Measurements from ENCODE around the gene UVRAG.

UVRAG gene

GRCh38 chr11:75853971-75854370 lies 39.0 kb downstream of the UVRAG start:
- no peak overlapping the region for H3K4me3 Mint-ChIP-seq
- DNase-seq (no peak), ATAC-seq (replicated peaks) (no peak)
- peaks cover 46 to 51% of the 10 kb centered on the region in 2 donors for H3K36me3 Mint-ChIP-seq
- no peak overlapping the region for H3K27ac Mint-ChIP-seq
- H3K9me3 Mint-ChIP-seq, result peaks cover 2 to 8% of the 10 kb centered on the region in 2 donors
- H3K4me1 Mint-ChIP-seq, result peaks cover 31 to 59% of the 10 kb centered on the region in 2 donors
- no peaks in the 10 kb centered on the region for H3K27me3 Mint-ChIP-seq

GRCh38 chr11:75855206-75855605 lies 40.2 kb downstream of the UVRAG start:
- no peak overlapping the region for H3K4me3 Mint-ChIP-seq
- H3K4me1 Mint-ChIP-seq, result peaks cover 28 to 46% of the 10 kb centered on the region in 2 donors
- ATAC-seq (replicated peaks) (no peak), DNase-seq (no peak)
- peaks cover 40 to 49% of the 10 kb centered on the region in 2 donors for H3K36me3 Mint-ChIP-seq
- no peaks in the 10 kb centered on the region for H3K27me3 Mint-ChIP-seq
- peaks cover 2 to 8% of the 10 kb centered on the region in 2 donors for H3K9me3 Mint-ChIP-seq
- no peak overlapping the region for H3K27ac Mint-ChIP-seq

GRCh38 chr11:75856912-75857311 lies 41.9 kb downstream of the UVRAG start:
- H3K4me3 Mint-ChIP-seq, result no peak overlapping the region
- no peaks in the 10 kb centered on the region for H3K27me3 Mint-ChIP-seq
- peaks cover 40 to 48% of the 10 kb centered on the region in 2 donors for H3K36me3 Mint-ChIP-seq
- DNase-seq, result no peak
- H3K9me3 Mint-ChIP-seq, result peaks cover 2 to 8% of the 10 kb centered on the region in 2 donors
- peaks cover 21 to 39% of the 10 kb centered on the region in 2 donors for H3K4me1 Mint-ChIP-seq
- no peak for ATAC-seq (replicated peaks)
- H3K27ac Mint-ChIP-seq, result peak overlapping the region; percentile 79

GRCh38 chr11:75858042-75858441 lies 43.0 kb downstream of the UVRAG start:
- peaks cover 26 to 48% of the 10 kb centered on the region in 2 donors for H3K4me1 Mint-ChIP-seq
- H3K27me3 Mint-ChIP-seq, result no peaks in the 10 kb centered on the region
- no peak overlapping the region for H3K27ac Mint-ChIP-seq
- H3K4me3 Mint-ChIP-seq, result no peak overlapping the region
- no peak for ATAC-seq (replicated peaks)
- DNase-seq, result no peak
- peaks cover 45 to 52% of the 10 kb centered on the region in 2 donors for H3K36me3 Mint-ChIP-seq
- H3K9me3 Mint-ChIP-seq, result peaks cover 2 to 8% of the 10 kb centered on the region in 2 donors

GRCh38 chr11:75858613-75859012 lies 43.6 kb downstream of the UVRAG start:
- H3K9me3 Mint-ChIP-seq, result peaks cover 2 to 8% of the 10 kb centered on the region in 2 donors
- H3K27ac Mint-ChIP-seq, result no peak overlapping the region
- H3K4me1 Mint-ChIP-seq, result peaks cover 26 to 48% of the 10 kb centered on the region in 2 donors
- no peak overlapping the region for H3K4me3 Mint-ChIP-seq
- DNase-seq, result no peak
- peaks cover 48 to 55% of the 10 kb centered on the region in 2 donors for H3K36me3 Mint-ChIP-seq
- ATAC-seq (replicated peaks), result no peak
- H3K27me3 Mint-ChIP-seq, result no peaks in the 10 kb centered on the region

GRCh38 chr11:75859614-75860013 lies 44.6 kb downstream of the UVRAG start:
- H3K27ac Mint-ChIP-seq, result no peak overlapping the region

GRCh38 chr11:75862437-75862836 lies 47.4 kb downstream of the UVRAG start:
- no peak for DNase-seq
- Mint-ChIP-seq H3K4me3 (no peak overlapping the region), H3K27ac (peak overlapping the region; percentile 68), H3K9me3 (peaks cover 1 to 2% of the 10 kb centered on the region in 2 donors), H3K27me3 (no peaks in the 10 kb centered on the region), H3K36me3 (peaks cover 31 to 43% of the 10 kb centered on the region in 2 donors), H3K4me1 (peaks cover 23 to 37% of the 10 kb centered on the region in 2 donors)
- no peak for ATAC-seq (replicated peaks)

More at GRCh38 chr11:75859614-75860013, 44.6 kb downstream of the UVRAG start:
- no peaks in the 10 kb centered on the region for H3K27me3 Mint-ChIP-seq
- peaks cover 50 to 63% of the 10 kb centered on the region in 2 donors for H3K36me3 Mint-ChIP-seq
- H3K4me3 Mint-ChIP-seq, result no peak overlapping the region
- DNase-seq (no peak), ATAC-seq (replicated peaks) (no peak)
- H3K4me1 Mint-ChIP-seq, result peaks cover 26 to 48% of the 10 kb centered on the region in 2 donors
- H3K9me3 Mint-ChIP-seq, result peaks cover 2 to 8% of the 10 kb centered on the region in 2 donors

- Mint-ChIP-seq H3K36me3 (peaks cover 38 to 56% of the 10 kb centered on the region in 2 donors), H3K4me3 (peak overlapping the region; percentile 22 to 51), H3K27me3 (no peaks in the 10 kb centered on the region), H3K27ac (no peak overlapping the region), H3K4me1 (peaks cover 35 to 64% of the 10 kb centered on the region in 2 donors), H3K9me3 (no peaks in the 10 kb centered on the region)
- ATAC-seq (replicated peaks), result peak; percentile 73 to 82
- no peak for DNase-seq
Measured at GRCh38 chr11:75867778-75868374, 52.9 kb downstream of the UVRAG start.

GRCh38 chr11:75868990-75869389 lies 54.0 kb downstream of the UVRAG start:
- peak overlapping the region in 1 of 2 donors; percentile 9 for H3K4me3 Mint-ChIP-seq
- H3K36me3 Mint-ChIP-seq, result peaks cover 33 to 49% of the 10 kb centered on the region in 2 donors
- DNase-seq (no peak), ATAC-seq (replicated peaks) (no peak)
- peak overlapping the region; percentile 26 for H3K27ac Mint-ChIP-seq
- H3K9me3 Mint-ChIP-seq, result no peaks in the 10 kb centered on the region
- H3K4me1 Mint-ChIP-seq, result peaks cover 43 to 75% of the 10 kb centered on the region in 2 donors
- H3K27me3 Mint-ChIP-seq, result no peaks in the 10 kb centered on the region

GRCh38 chr11:75869661-75870455 lies 54.8 kb downstream of the UVRAG start:
- H3K36me3 Mint-ChIP-seq, result peaks cover 31 to 44% of the 10 kb centered on the region in 2 donors
- no peaks in the 10 kb centered on the region for H3K9me3 Mint-ChIP-seq
- peaks cover 47 to 82% of the 10 kb centered on the region in 2 donors for H3K4me1 Mint-ChIP-seq
- H3K27me3 Mint-ChIP-seq, result no peaks in the 10 kb centered on the region
- H3K27ac Mint-ChIP-seq, result peak overlapping the region; percentile 26
- peak overlapping the region in 1 of 2 donors; percentile 17 for H3K4me3 Mint-ChIP-seq
- no peak for ATAC-seq (replicated peaks)
- no peak for DNase-seq

GRCh38 chr11:75872887-75873416 lies 57.9 kb downstream of the UVRAG start:
- no peaks in the 10 kb centered on the region for H3K9me3 Mint-ChIP-seq
- peak; percentile 50 for DNase-seq
- peaks cover 48 to 80% of the 10 kb centered on the region in 2 donors for H3K4me1 Mint-ChIP-seq
- no peaks in the 10 kb centered on the region for H3K27me3 Mint-ChIP-seq
- H3K36me3 Mint-ChIP-seq, result peaks cover 33 to 49% of the 10 kb centered on the region in 2 donors
- ATAC-seq (replicated peaks), result peak; percentile 67 to 76
- peak overlapping the region; percentile 78 to 83 for H3K4me3 Mint-ChIP-seq
- peak overlapping the region; percentile 99 for H3K27ac Mint-ChIP-seq

- Mint-ChIP-seq H3K9me3 (no peaks in the 10 kb centered on the region), H3K27me3 (no peaks in the 10 kb centered on the region), H3K27ac (peak overlapping the region; percentile 99), H3K4me3 (peak overlapping the region; percentile 78 to 83), H3K4me1 (peaks cover 47 to 77% of the 10 kb centered on the region in 2 donors), H3K36me3 (peaks cover 32 to 51% of the 10 kb centered on the region in 2 donors)
- DNase-seq (peak; percentile 54), ATAC-seq (replicated peaks) (peak; percentile 81 to 85)
Measured at GRCh38 chr11:75873417-75874221, 58.6 kb downstream of the UVRAG start.

GRCh38 chr11:75874684-75875341 lies 59.8 kb downstream of the UVRAG start:
- Mint-ChIP-seq H3K9me3 (no peaks in the 10 kb centered on the region), H3K4me1 (peaks cover 50 to 78% of the 10 kb centered on the region in 2 donors), H3K4me3 (peak overlapping the region; percentile 66 to 69), H3K27me3 (no peaks in the 10 kb centered on the region), H3K36me3 (peaks cover 38 to 54% of the 10 kb centered on the region in 2 donors), H3K27ac (peak overlapping the region; percentile 91)
- no peak for ATAC-seq (replicated peaks)
- no peak for DNase-seq

All from stimulated activated naive B cell treated with anti-CD40 and anti-IgM and Interleukin-4, amounts not matched to agents 10 μg/mL and 1 μg/mL and 100 μg/mL, for 72 hours (primary cell).